Measurements from ENCODE around the gene ADGRF5.

Gene ADGRF5

GRCh38 chr6:46931416-46931815 is 9.7 kb upstream of the ADGRF5 start:
- H3K4me3 ChIP-seq (ENCODE audit: low read length): no peak overlapping the region
- no peak for TF ChIP-seq CTCF (IDR thresholded peaks at IDR 0.05; ENCODE audit: insufficient read depth, low read depth, low read length, missing control alignments)
- DNase-seq (ENCODE audit: low read depth): no peak

- H3K4me3 ChIP-seq (ENCODE audit: low read length): no peak overlapping the region
- no peak for TF ChIP-seq CTCF (IDR thresholded peaks at IDR 0.05; ENCODE audit: insufficient read depth, low read depth, low read length, missing control alignments)
- no peak for DNase-seq (ENCODE audit: low read depth)
Measured at GRCh38 chr6:46930331-46930730, 8.6 kb upstream of the ADGRF5 start.

GRCh38 chr6:46927066-46927465 is 5.3 kb upstream of the ADGRF5 start:
- no peak for DNase-seq (ENCODE audit: low read depth)
- no peak overlapping the region for H3K4me3 ChIP-seq (ENCODE audit: low read length)
- TF ChIP-seq CTCF (IDR thresholded peaks at IDR 0.05; ENCODE audit: insufficient read depth, low read depth, low read length, missing control alignments): no peak

GRCh38 chr6:46926481-46926880 is 4.7 kb upstream of the ADGRF5 start:
- TF ChIP-seq CTCF (IDR thresholded peaks at IDR 0.05; ENCODE audit: insufficient read depth, low read depth, low read length, missing control alignments): no peak
- H3K4me3 ChIP-seq (ENCODE audit: low read length): no peak overlapping the region
- peak; percentile 23 for DNase-seq (ENCODE audit: low read depth)

GRCh38 chr6:46925563-46926253 is 4.0 kb upstream of the ADGRF5 start:
- DNase-seq (ENCODE audit: low read depth): peak; percentile 90
- no peak for TF ChIP-seq CTCF (IDR thresholded peaks at IDR 0.05; ENCODE audit: insufficient read depth, low read depth, low read length, missing control alignments)
- H3K4me3 ChIP-seq (ENCODE audit: low read length): no peak overlapping the region

- no peak for DNase-seq (ENCODE audit: low read depth)
- no peak for TF ChIP-seq CTCF (IDR thresholded peaks at IDR 0.05; ENCODE audit: insufficient read depth, low read depth, low read length, missing control alignments)
- H3K4me3 ChIP-seq (ENCODE audit: low read length): no peak overlapping the region
Measured at GRCh38 chr6:46923476-46923875, 1.7 kb upstream of the ADGRF5 start.

GRCh38 chr6:46921059-46921458 is 679 bp downstream of the ADGRF5 start:
- DNase-seq (ENCODE audit: low read depth): no peak
- no peak overlapping the region for H3K4me3 ChIP-seq (ENCODE audit: low read length)
- TF ChIP-seq CTCF (IDR thresholded peaks at IDR 0.05; ENCODE audit: insufficient read depth, low read depth, low read length, missing control alignments): no peak

All from epithelial cell of esophagus (primary cell).